ENCODE results near the gene ERCC1. TPM values are rescaled to one million over a fixed set of nuclear protein-coding genes. Genes with fewer than 3 reads are reported as not detected.

The ERCC1 gene
- total and polyA plus RNA-seq, 2 of the 13 experiments (the other 11 are each of a cell fraction or from before 2014, with no cell fraction given), result 40.0 to 66.4 TPM

GRCh38 chr19:45417151-45417550 lies 6.6 kb downstream of the ERCC1 start:
- ChIA-PET CTCF (ENCODE audit: low intra/inter-chr PET ratio, low total read pairs) (no interaction called here), POLR2A (no interaction called here)
- BruUV-seq (replicated peaks), result no TSS peak
- no peak overlapping the region for H3K4me2 ChIP-seq (ENCODE audit: low read depth, low read length)
- peaks cover 7 to 28% of the 10 kb centered on the region in 2 experiments; a peak in 3 of 5 replicates for H3K36me3 ChIP-seq (replicated peaks in 1 of 2; ENCODE audit: control insufficient read depth in 1 of 2, insufficient read depth in 2 of 2, low read length in 2 of 2)
- H4K20me1 ChIP-seq (ENCODE audit: insufficient read depth, low read length), result no peaks in the 10 kb centered on the region
- no peak for ATAC-seq
- TF ChIP-seq SNAPC4 (CRISPR knock-in tag; IDR thresholded peaks at IDR 0.05) (no peak), NFE2 (CRISPR knock-in tag; IDR thresholded peaks at IDR 0.05) (no peak), STAT6 (CRISPR knock-in tag; IDR thresholded peaks at IDR 0.05; ENCODE audit: borderline replicate concordance) (no peak), ZNF569 (CRISPR knock-in tag; IDR thresholded peaks at IDR 0.05; ENCODE audit: borderline replicate concordance) (no peak), ZNF839 (CRISPR knock-in tag; IDR thresholded peaks at IDR 0.05; ENCODE audit: borderline replicate concordance) (no peak), ZNF576 (CRISPR knock-in tag; IDR thresholded peaks at IDR 0.05) (no peak), PHB2 (IDR thresholded peaks at IDR 0.05; ENCODE audit: partially characterized antibody) (no peak), RFXANK (CRISPR knock-in tag; IDR thresholded peaks at IDR 0.05) (no peak)
- no peak for DNase-seq (ENCODE audit: low spot score)
- 85% methylated on average over 4 of the region's 4 CpGs for WGBS (ENCODE audit: low lambda C conversion rate)
- no peak for FAIRE-seq
- H3K79me2 ChIP-seq (ENCODE audit: insufficient read depth, low read length), result no peaks in the 10 kb centered on the region
- in situ Hi-C loops (cut with HindIII; ENCODE audit: extremely low pct_ligation_motif_present, low pct_unique_long_range_greater_than_20kb), result no loop called here
- no peak overlapping the region for H3K27ac ChIP-seq (ENCODE audit: extremely low read length, insufficient read depth, low read length)
- intact Hi-C loops (cut with micrococcal nuclease; ENCODE audit: unreplicated experiment), result no loop called here
- no peak overlapping the region for H3K4me3 ChIP-seq (replicated peaks in 1 of 3; ENCODE audit: insufficient read depth in 1 of 3, low read depth in 2 of 3, low read length in 3 of 3)
- no peaks in the 10 kb centered on the region for H3K9me3 ChIP-seq (ENCODE audit: low read length)
- H3K4me1 ChIP-seq (ENCODE audit: insufficient read depth, low read length), result peaks cover 4% of the 10 kb centered on the region
- no peaks in the 10 kb centered on the region for H3K27me3 ChIP-seq (ENCODE audit: control insufficient read depth in 1 of 2, insufficient read depth in 2 of 2, low read length in 2 of 2)
- no peak overlapping the region for H3K9ac ChIP-seq (ENCODE audit: insufficient read depth, low read depth, low read length)
- no peak overlapping the region for H2AFZ ChIP-seq (ENCODE audit: low read length)
